ENCODE measurements around the gene SCAF8. TPM values are rescaled to one million over a fixed set of nuclear protein-coding genes. Genes with fewer than 3 reads are reported as not detected.
"Not testable (repeated sequence)": the region's sequence is repeated elsewhere in the genome, so short reads cannot be mapped to it uniquely, and the experiment has no call there.

Gene SCAF8
- total RNA-seq, 1 experiment from 2014 or later = 13.5 TPM

DNA sequence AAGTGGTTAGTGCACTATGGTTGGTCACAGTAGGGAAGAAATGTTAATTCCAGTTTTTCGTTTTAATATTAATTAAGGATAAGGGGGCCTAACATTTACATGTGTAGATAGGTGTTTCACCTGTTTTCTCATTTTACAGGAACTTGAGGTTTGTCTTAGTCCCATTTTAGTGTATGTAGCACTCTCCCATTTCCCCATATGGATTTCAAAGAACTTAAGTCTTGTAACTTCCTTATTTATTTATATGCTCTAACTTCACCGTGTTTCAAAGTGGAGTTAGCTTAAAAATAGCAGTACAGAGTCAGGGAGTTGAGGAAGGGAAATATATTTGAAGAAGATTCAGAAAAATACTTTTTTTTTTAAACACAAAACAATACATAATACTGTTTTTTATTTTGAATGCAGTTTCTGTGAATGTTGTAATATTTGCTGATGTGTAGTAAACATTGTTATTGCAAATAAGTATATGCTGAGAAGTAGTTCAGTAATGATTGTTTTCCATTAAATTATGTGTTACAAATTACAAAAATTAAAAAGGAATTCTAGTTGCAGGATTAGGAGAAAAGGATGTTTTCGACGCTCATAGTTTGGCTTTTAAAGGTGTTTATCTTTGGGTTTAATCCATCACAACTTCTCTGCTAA, 3.5 kb downstream of the SCAF8 start:
- DNase-seq (ENCODE audit: low spot score) = no peak

DNA sequence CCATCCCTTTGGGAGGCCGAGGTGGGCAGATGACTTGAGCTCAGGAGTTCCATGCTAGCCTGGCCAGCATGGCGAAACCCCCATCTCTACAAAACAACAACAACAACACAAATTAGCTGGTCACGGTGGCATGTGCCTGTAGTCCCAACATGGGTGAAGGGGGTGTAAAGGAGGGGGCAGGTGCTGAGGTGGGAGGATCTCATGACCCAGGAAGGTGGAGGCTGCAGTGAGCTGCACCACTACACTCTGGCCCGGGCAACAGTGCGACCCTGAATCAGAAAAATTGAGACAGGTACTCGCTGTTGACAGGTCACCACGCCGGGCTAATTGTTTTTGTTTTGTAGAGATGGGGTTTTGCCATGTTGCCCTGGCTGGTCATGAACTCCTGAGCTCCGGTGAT, 4.2 kb downstream of the SCAF8 start:
- no peak for DNase-seq (ENCODE audit: low spot score)

DNA sequence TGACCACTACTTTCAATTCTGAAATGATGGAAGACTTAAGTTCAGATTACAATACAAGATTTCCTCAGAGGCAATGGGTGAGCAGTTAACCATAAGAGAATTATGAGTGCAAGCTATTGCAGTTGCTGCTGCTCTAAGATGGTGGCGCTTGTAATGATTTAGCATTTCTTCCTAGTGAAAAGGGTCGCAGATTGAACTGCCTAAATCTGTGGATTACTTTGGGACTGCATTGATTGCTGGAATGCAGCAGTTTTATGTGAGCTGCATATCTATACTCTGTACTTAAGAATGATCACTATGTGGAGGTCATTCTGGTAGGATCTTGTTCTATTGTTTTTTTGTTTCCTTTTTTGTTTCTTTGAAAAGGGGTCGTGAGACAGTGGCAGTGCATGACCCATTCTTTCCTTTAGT, 5.3 kb downstream of the SCAF8 start:
- DNase-seq (ENCODE audit: low spot score) = no peak

DNA sequence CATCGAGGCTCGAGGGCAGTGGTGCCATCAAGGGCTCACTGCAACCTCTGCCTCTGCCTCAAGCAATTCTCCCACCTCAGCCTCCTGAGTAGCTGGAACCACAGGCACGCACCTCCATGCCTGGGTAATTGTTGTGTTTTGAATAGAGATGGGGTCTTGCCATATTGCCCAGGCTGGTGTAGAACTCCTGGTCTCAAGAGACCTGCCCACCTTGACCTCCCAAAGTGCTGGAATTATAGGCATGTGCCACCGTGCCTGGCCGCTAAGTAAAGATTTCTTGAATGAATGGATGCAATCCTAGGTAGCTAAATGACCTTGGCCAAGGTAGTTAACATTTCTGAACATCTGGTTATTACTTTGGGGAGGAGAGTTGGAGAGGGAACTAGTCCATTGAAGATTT, 7.4 kb downstream of the SCAF8 start:
- no peak for DNase-seq (ENCODE audit: low spot score)

DNA sequence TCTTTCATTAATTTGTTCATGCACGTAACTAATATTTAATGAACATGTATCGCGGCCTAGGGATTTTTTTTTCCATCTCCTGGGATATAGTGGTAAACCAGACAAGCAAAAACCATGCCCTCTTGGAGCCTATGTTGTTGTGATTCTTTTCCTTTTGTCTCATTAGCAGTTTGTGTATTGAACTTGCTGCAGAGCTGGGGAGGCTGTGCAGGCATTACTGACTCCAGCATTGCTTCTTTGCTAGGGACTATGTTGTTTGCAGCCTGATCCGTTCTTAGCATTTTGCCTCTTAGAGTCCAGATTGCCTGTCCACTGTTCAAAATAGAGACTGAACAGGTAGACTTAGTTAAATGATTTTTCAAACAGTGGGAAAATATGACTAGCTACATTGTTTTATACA, 9.7 kb downstream of the SCAF8 start:
- no peak for DNase-seq (ENCODE audit: low spot score)

DNA sequence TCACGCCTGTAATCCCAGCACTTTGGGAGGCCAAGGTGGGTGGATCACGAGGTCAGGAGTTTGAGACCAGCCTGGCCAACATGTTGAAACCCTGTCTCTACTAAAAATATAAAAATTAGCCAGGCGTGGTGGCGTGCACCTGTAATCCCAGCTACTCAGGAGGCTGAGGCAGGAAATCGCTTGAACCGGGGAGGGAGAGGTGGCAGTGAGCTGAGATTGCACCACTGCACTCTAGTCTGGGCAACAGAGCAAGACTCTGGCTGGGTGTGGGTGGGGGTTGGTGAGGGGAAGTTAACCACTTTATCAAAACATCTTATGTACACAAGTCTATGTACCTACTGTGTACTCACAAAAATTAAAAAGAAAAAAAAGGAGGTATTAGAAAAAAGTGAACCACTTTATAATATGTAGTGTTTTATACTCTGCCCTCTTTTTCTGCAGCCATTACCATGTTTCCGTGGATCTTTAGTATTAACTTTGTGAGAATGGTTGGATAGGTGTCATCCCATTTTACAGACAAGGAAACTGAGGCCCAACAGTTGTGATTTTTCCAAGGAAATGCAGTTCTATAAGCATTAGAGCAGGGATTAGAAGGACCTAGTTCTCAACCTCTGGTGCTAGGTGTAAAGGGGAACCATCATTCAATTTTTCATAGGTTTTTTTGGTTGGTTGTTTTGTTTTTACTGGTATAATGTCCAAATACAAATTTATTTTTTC, 11.0 kb downstream of the SCAF8 start:
- DNase-seq (ENCODE audit: low spot score) = not testable (repeated sequence)

DNA sequence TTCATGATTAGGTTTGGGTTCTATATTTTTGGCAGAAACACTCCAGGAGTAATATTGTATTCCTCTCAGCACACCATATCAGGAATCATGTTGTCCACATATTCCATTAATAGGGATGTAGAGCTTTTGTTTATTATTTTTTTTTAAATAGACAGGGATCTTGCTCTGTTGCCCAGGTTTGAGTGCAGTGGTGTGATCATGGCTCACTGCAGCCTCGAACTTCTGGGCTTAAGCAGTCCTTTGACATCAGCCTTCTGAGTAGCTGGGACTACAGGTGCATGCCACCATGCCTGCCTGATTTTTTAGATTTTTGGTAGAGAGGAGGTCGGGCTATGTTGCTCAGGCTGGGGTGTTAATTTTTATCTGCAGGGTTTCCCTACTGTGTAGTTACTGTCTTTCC, 12.0 kb downstream of the SCAF8 start:
- no peak for DNase-seq (ENCODE audit: low spot score)

DNA sequence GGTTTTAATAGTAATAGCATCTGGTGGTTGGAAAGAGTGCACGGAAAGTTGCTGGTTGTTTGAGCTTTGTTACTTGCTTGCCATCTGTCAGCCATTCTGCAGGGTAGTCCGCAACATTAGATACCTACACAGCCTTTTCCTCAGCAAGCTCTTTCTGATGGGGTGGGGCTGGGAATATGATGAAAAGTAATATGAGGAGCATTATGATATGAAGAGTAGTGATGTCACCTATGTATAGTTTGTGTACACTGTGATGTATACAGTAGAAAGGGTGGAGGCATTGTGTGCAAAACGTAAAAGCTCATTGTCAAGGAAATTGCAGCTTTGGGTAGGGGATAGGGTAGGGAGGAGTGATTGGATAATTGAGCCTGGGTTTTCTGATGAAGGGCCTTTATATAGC, 16.1 kb downstream of the SCAF8 start:
- no peak for DNase-seq (ENCODE audit: low spot score)

DNA sequence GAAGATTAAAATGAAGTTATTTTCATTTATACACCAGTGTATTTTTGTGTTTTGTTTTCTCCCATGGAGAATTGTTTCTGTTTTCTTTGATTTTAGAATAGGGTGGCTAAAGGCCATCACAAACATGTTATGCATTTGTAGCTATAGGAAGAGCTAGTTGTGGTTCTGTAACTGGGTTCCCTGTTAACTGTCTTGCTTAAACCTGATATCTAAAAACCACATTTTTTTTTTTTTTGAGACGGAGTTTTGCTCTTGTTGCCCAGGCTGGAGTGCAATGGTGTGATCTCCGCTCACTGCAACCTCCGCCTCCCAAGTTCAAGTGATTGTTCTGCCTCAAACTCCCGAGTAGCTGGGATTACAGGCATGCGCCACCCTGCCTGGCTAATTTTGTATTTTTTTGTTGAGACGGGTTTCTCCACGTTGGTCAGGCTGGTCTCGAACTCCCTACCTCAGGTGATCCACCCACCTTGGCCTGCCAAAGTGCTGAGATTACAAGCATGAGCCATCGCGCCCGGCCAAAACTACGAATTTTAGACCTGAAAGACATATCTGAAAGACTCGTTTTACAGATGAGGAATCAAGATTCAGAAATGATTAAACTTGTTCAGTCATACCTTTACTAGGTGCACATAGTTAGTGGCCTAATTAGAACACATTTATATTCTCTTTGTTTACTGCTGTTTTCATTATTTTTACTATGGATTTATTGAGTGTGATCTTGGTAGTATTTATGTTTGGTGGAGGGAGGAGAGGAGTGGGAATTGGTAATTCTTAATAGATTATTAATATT, 18.0 kb downstream of the SCAF8 start:
- no peak for DNase-seq (ENCODE audit: low spot score)

DNA sequence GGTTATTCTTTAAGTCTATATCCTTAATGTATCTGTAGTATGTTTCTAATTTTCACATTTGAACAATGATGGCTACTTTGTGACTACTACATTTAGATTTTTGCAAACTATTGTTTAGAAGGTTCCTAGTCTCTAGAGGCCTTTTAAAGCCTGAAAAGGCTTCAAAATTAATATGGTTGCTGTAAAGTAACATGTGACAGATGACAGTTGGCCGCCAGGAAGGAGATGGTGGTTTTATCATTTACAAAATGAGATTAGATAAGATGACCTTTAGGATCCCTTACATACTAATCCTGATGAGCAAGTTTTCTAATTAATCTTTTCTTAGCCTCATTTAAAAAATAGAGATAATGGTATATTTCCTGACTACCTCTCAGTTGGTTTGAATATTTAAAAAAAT, 18.8 kb downstream of the SCAF8 start:
- no peak for DNase-seq (ENCODE audit: low spot score)

DNA sequence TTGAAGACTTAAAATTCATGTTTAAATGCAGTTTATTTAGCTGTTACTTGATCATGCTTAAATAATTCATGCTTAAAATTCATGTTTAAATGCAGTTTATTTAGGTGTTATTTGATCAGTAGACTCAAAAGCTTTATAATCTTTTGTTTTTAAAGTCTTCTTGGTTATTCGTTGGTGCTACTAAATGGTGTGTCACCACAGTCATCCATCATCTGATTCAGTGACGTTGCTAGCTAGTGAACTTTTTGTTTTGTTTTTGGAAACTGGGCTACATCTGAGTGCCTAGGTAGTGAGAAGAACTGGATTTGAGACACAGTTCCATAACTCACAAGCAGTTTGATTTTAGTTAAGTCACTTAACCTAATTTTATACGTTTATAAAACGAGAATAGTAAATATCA, 20.9 kb downstream of the SCAF8 start:
- no peak for DNase-seq (ENCODE audit: low spot score)

DNA sequence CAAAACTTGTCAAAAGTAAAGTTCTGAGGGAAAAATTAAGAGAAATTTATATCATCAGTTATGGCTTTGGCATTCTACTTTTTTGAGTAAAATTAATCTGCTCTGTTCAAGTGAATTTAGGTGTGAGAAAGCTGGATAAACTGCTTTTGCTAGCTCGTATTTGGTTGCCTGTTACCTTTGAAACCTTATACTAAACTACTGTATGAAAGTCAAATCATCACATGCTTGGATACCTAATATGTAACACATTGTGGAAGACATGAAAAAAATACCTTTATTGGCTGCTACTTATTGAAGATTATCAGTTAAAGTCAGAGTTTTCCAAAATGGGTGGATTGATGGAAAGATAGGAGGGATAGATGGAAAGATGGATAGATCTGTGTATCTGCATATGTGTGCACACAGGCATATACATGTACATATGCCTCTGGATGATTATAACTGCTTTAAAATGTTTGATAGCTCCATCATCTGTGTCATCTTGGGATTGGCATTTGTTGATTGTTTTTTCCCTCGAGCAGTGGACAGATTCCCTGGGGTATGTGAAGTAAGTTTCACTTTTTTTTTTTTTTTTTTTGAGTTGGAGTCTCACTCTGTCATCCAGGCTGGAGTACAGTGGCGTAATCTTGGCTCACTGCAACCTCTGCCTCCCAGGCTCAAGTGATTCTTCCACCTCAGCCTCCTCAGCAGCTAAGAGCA, 24.3 kb downstream of the SCAF8 start:
- no peak for DNase-seq (ENCODE audit: low spot score)

DNA sequence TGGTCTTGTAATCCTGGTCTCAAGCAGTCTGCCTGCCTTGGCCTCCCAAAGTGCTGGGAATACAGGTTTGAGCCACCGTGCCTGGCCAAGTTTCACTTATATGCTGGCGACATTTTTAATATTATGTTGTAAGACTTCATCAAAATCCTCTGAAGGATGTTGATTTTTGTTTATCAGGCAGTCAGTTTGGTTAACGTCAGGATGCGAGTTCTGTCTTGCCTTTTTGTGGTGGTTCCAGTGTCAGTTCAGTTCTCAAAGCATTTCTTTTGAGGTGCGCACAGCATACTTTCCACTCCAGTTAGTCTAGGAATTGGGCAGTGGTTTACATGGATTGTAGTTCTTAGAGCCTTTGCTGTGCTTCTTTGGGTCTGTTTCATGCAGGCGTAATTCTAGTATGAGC, 24.9 kb downstream of the SCAF8 start:
- DNase-seq (ENCODE audit: low spot score) = no peak

DNA sequence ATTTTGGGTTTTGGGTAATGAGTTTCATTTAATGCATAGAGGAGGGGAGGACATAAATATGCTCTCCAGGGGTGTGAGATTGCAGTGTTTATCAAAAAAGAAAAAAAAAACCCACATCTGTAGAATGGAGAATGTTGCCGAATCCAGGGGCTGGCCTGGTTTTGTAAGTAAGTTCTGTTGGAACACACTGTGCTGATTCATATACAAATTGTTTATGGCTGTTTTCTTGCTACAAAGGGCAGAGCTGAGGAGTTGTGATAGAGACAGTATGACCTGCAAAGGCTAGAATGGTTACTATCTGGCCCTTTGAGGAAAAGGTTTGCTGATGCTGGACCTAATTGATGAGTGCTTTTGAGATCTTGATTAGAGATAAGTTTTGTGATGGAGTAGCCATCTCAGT, 30.4 kb downstream of the SCAF8 start:
- no peak for DNase-seq (ENCODE audit: low spot score)

DNA sequence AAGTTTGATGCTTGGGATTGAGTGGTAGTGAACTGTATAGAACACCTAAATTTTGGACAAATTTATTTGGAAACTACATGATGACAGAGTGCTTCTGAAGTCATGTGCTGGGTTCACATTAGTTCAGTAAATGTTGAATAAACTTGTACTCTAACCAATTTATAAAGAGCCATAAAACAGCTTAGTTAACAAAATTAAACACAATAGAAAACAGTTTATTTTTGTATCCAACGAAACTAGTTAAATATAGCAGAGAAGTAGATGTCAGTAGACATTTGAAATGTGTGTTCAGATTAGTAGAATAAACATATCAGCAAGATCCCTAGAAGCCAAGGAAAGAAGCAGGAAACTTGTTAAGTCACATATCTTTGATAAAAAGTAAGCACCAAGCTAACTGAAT, 32.1 kb downstream of the SCAF8 start:
- no peak for DNase-seq (ENCODE audit: low spot score)

DNA sequence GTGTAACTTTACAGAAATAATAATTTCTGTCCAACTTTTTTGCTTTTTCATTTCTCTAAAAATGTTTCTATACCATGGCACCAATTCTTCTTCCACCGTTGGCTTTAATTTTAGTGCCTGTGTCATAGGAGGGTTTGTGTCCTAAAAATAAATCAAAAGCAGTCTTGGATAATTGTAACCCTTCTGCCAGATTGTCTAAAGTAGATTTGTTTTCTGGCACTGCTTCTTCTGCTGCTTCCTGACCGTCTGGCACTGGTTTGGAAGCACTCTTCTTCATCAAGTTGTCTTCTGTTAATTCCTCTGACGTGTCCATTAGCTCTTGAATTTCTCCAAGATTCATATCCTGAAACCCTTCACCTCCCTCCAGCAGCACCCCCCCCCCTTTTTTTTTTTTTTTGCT, 33.1 kb downstream of the SCAF8 start:
- no peak for DNase-seq (ENCODE audit: low spot score)

DNA sequence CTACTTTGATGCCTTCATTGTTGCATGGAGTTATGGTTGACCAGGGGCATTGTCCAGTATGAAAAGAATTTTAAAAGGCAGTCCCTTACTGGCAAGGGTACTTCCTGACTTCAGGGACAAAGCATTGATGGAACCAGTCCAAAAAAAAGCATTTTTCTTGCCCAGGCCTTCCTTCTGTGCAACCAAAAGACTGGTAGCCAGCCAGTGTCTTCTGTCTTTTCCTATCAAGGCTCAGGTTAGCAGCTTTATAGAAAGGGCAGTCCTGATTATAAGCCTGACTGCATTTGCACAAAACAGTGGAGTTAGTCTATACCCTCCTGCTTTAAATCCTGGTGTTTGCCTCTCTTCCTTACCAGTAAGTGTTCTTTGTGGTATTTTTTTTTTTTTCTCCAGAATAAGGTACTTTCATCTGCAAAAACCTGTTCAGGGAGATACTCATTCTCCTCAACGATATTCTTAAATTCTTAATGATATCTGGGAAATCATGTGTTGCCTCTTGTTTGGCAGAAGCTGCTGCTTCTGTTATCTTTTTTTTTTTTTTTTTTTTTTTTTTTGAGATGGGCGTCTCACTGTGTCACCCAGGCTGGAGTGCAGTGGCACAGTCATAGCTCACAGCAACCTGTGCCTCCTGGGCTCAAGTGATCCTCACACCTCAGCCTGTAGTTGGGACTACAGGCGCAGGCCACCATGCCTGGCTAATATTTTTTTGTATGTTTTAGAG, 33.9 kb downstream of the SCAF8 start:
- DNase-seq (ENCODE audit: low spot score) = no peak

DNA sequence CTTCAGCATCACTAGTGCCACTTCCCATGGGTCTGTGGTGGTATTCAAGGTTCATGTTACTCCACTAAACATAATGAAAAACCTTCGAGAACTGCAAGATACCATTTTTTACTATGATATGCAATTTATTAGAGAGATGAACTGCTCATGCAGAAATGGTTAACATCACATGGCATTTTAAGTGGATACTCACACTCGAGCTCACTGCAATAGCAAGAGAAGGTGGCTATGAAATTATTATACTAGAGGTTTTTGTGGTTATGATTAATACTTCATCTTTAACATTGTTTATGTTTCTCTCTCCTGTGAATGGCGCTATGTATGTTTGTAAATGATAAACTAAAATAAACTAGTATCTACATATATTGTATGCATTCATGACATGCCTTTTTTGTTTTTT, 35.1 kb downstream of the SCAF8 start:
- no peak for DNase-seq (ENCODE audit: low spot score)

DNA sequence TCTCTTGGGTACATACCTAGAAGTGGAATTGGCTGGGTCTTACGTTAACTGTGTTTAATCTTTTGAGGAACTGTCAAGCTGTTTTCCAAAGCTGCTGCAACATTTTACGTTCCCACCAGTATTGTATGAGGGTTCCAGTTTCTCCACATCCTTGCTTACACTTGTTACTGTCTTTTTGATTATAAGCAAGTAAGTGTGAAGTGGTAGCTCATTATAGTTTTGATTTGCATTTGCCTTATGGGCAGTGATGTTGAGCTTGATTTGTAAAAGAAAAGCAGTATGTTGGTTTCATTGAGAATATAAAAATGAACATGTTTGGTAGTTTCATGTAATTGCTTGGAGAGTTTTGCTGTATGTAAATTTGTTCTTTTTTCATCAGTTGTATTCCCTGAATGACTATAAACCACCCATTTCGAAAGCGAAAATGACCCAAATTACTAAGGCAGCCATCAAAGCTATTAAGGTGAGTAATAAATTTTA, 40.4 kb downstream of the SCAF8 start:
- DNase-seq (ENCODE audit: low spot score) = no peak

DNA sequence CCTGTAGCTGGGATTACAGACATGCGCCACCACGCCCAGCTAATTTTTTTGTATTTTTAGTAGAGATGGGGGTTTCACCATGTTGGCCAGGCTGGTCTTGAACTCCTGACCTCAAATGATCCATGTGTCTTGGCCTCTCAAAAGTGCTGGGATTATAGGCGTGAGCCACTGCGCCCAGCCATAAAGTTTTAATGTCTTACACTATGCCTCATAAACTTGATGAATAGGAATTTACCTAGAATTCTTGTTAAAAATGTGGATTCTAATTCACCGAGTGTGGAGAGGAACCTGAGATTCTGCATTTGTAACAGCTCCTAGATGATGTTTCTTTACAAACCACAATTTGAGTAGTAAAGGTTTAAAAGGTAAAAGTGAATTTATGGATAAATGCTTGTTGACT, 45.9 kb downstream of the SCAF8 start:
- not testable (repeated sequence) for DNase-seq (ENCODE audit: low spot score)

DNA sequence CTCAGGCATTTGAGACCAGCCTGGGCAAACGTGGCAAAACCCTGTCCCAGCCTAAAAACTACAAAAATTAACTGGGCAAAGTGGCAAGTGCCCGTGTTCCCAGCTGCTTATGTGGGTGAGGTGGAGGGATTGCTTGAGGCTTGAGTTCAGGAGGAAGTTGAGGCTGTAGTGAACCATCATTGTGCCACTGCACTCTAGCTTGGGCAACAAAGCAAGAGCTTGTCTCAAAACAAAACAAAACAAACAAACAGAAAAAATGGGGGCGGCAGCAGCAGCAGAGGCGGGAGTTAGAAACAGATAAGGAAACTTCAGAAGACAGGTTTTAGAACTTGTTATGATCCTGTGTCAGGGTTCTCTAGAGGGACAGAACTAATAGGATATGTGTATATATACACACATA, 49.0 kb downstream of the SCAF8 start:
- DNase-seq (ENCODE audit: low spot score) = no peak

DNA sequence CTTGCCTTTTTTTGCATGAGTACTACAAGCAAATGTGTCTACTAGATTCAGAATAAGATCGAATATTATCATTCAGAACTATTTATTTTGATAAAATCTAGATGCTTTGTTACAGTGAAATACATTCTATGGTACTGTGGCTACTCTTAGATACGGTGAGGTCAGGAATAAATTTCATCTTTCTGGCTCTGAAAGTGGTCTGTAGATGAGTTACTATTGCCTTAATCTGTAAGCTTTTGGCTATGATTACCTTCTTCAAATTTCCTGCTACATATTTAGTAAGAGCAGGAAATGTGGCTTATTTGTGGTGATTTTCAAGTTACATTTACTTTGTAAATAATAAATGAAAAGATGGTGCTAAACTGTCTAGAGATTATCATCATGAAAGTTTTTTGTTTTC, 50.0 kb downstream of the SCAF8 start:
- DNase-seq (ENCODE audit: low spot score) = no peak
